H1 (cell line): Measurements from ENCODE around the gene RSPH6A. TPM values are rescaled to one million over a fixed set of nuclear protein-coding genes. Genes with fewer than 3 reads are reported as not detected.

ENCODE experiments used
- EZH2 ChIP-seq: fragments of 200-600 bp; sonication (generic); IDR thresholded peaks from 2 replicates; pipeline ENCODE4 v1.7.1; 2012; ENCODE audit warnings: low read depth, mild to moderate bottlenecking, moderate library complexity, low read length, inconsistent platforms; ENCODE audit not compliant: severe bottlenecking
- polyA plus RNA-seq, 7 experiments: library from polyadenylated mRNA; depleted of rRNA in 3 of 7; stranded (reverse) in 5 of 7; unstranded in 2 of 7; fragments of >200 nt in 5 of 7; fragments of 200-250 nt in 2 of 7; gene quantifications; 1 replicate in 5 of 7; 2 replicates in 1 of 7; 4 replicates in 1 of 7; pipeline versions ENCODE4 v1.2.1 to v1.2.3, GENCODE V29; 2011 to 2013; ENCODE audit warnings: missing spikeins in 2 of 7, mixed read lengths in 2 of 7
- total RNA-seq: library from RNA; stranded (reverse); fragmentation: NEBNext Ultra II Directional; extraction: Animal tissue kit (Norgen Biotek cat#: 25700); gene quantifications from 2 replicates; pipeline ENCODE4 v1.2.1, GENCODE V29; 2021

RSPH6A gene
- total and polyA plus RNA-seq, 2 of the 8 experiments (the other 6 are each of a cell fraction or from before 2014, with no cell fraction given) = 0.05 to 0.19 TPM

GRCh38 chr19:45790942-45791341 is 24.2 kb downstream of the RSPH6A start (continued):
- TF ChIP-seq EZH2 = no peak
- TF ChIP-seq, all 59 proteins: peak for 0
